Endothelial cell of umbilical vein (primary cell): ENCODE measurements around the gene DENND1A. TPM values are rescaled to one million over a fixed set of nuclear protein-coding genes. Genes with fewer than 3 reads are reported as not detected.

Experiments
- BruUV-seq: library from RNA; stranded (reverse); fragments of 400-500 nt; replicated peaks from 2 replicates; lab custom pipeline; 2021; lab: Mats Ljungman, UMichigan
- CTCF ChIA-PET: fragments of 300-600, 350-600 bp; sonication (Branson Sonifier 250); formaldehyde crosslinking; loops from one replicate; lab custom pipeline; 2021; ENCODE audit warnings: antibody characterized with exemption, inconsistent platforms; lab: Charles Lee
- POLR2A ChIA-PET: fragments of 300-600, 350-600 bp; sonication (Branson Sonifier 250); formaldehyde crosslinking; loops from one replicate; lab custom pipeline; 2021; ENCODE audit warnings: antibody characterized with exemption, inconsistent platforms; lab: Charles Lee
- DNase-seq: peaks from one replicate; pipeline ENCODE4 v3.0.0-alpha.2; 2011; ENCODE audit warnings: low read depth, low spot score
- FAIRE-seq: peaks from 2 replicates; lab custom pipeline; 2011; peaks lifted over from hg19 to GRCh38; lab: Jason Lieb, UNC
- H2AFZ ChIP-seq: 2 replicates; pipeline ENCODE4 v1.6.0; 2012; ENCODE audit warnings: low read depth, low read length, control low read depth, inconsistent platforms
- H3K27ac ChIP-seq: 2 replicates; pipeline ENCODE4 v1.5.1; 2011; ENCODE audit warnings: low read depth, mild to moderate bottlenecking, control low read depth, low read length, moderate library complexity; ENCODE audit not compliant: insufficient read depth
- H3K27me3 ChIP-seq, 2 experiments: 2 replicates each; pipeline versions ENCODE4 v1.6.0 to v1.6.1; 2011; ENCODE audit warnings: low read length in 2 of 2, mixed read lengths in 1 of 2; ENCODE audit not compliant: control insufficient read depth in 2 of 2, insufficient read depth in 2 of 2
- H3K36me3 ChIP-seq, 2 experiments: 2 replicates in 1 of 2; 3 replicates in 1 of 2; pipeline ENCODE4 v1.5.1; 2011; ENCODE audit warnings: low read length in 2 of 2, mild to moderate bottlenecking in 1 of 2, moderate library complexity in 1 of 2; ENCODE audit not compliant: control insufficient read depth in 2 of 2, insufficient read depth in 2 of 2; ENCODE audit errors: extremely low read depth in 1 of 2
- H3K4me1 ChIP-seq: 3 replicates; pipeline ENCODE4 v1.5.1; 2011; ENCODE audit warnings: mild to moderate bottlenecking, low read length; ENCODE audit not compliant: control insufficient read depth, insufficient read depth; ENCODE audit errors: extremely low read depth
- H3K4me2 ChIP-seq: 2 replicates; pipeline ENCODE4 v1.6.1; 2011; ENCODE audit warnings: low read length, control low read depth, mixed read lengths; ENCODE audit not compliant: insufficient read depth
- H3K4me3 ChIP-seq, 3 experiments: fragments of 200-600 bp in 1 of 3; sonication (generic), shearing (Covaris generic) in 1 of 3; replicated peaks in 1 of 3; 2 replicates each; pipeline ENCODE4 v1.5.1; 2011 to 2016; ENCODE audit warnings: control low read depth in 3 of 3, low read length in 3 of 3, mild to moderate bottlenecking in 2 of 3, inconsistent platforms in 1 of 3, low read depth in 1 of 3, moderate library complexity in 1 of 3; ENCODE audit not compliant: insufficient read depth in 1 of 3
- H3K79me2 ChIP-seq: 2 replicates; pipeline ENCODE4 v1.6.0; 2012; ENCODE audit warnings: low read length, inconsistent platforms; ENCODE audit not compliant: control insufficient read depth, insufficient read depth
- H3K9ac ChIP-seq: replicated peaks from 2 replicates; pipeline ENCODE3; 2011; ENCODE audit warnings: low read length, control low read depth; ENCODE audit not compliant: insufficient read depth; ENCODE audit errors: extremely low read depth
- H3K9me1 ChIP-seq: replicated peaks from 3 replicates; pipeline ENCODE4 v1.6.0; 2011; ENCODE audit warnings: mild to moderate bottlenecking, low read length; ENCODE audit not compliant: control insufficient read depth, insufficient read depth; ENCODE audit errors: extremely low read depth
- H3K9me3 ChIP-seq: replicated peaks from 2 replicates; pipeline ENCODE4 v1.5.1; 2012; ENCODE audit warnings: low read length, inconsistent platforms; ENCODE audit not compliant: control insufficient read depth, insufficient read depth
- H4K20me1 ChIP-seq: replicated peaks from 2 replicates; pipeline ENCODE3; 2011; ENCODE audit warnings: mild to moderate bottlenecking, low read length; ENCODE audit not compliant: control insufficient read depth, insufficient read depth; ENCODE audit errors: extremely low read depth
- EZH2 ChIP-seq: IDR thresholded peaks from 2 replicates; pipeline ENCODE4 v1.6.1; 2012; ENCODE audit warnings: borderline replicate concordance, low read depth, mild to moderate bottlenecking, moderate library complexity, low read length, inconsistent platforms; ENCODE audit not compliant: severe bottlenecking
- FOS ChIP-seq: IDR thresholded peaks from 2 replicates; pipeline ENCODE4 v1.6.1; 2011; ENCODE audit warnings: mild to moderate bottlenecking, low read length, moderate library complexity, borderline replicate concordance; ENCODE audit not compliant: insufficient read depth
- GATA2 ChIP-seq: IDR thresholded peaks from 2 replicates; pipeline ENCODE4 v1.7.0; 2011; ENCODE audit warnings: low read depth, mild to moderate bottlenecking, moderate library complexity, mixed read lengths, low read length; ENCODE audit not compliant: insufficient read length, insufficient read depth
- JUN ChIP-seq: IDR thresholded peaks from 2 replicates; pipeline ENCODE4 v1.6.1; 2011; ENCODE audit warnings: borderline replicate concordance, low read depth; ENCODE audit not compliant: insufficient read length, insufficient read depth
- MYC ChIP-seq: IDR thresholded peaks from one replicate; pipeline ENCODE4 v1.6.1; 2011; ENCODE audit warnings: mild to moderate bottlenecking, low read depth, low read length
- POLR2A ChIP-seq: IDR thresholded peaks from 2 replicates; pipeline ENCODE4 v1.6.1; 2012; ENCODE audit warnings: low read depth, mild to moderate bottlenecking, control low read depth, low read length
- POLR2AphosphoS5 ChIP-seq: IDR thresholded peaks from 2 replicates; pipeline ENCODE4 v1.6.1; 2012; ENCODE audit warnings: low read depth, mild to moderate bottlenecking, control low read depth, low read length, moderate library complexity; ENCODE audit not compliant: insufficient read depth
- dilution Hi-C: fragments of 300-500 bp; cut with MboI; formaldehyde crosslinking; loops from one replicate; pipeline ENCODE4 v1.15.0; 2019; ENCODE audit warnings: low sequenced_read_pairs; ENCODE audit not compliant: extremely low pct_ligation_motif_present
- intact Hi-C: fragments of 100-400 bp; cut with micrococcal nuclease; formaldehyde crosslinking; loops from one replicate; pipeline ENCODE4 v1.10.0; 2022
- polyA plus RNA-seq, 4 experiments: library from polyadenylated mRNA; depleted of rRNA in 3 of 4; stranded (reverse) in 3 of 4; unstranded in 1 of 4; fragments of >200 nt; gene quantifications; 2 replicates each; pipeline versions ENCODE4 v1.2.1 to v1.2.3, GENCODE V29; 2011 to 2012; ENCODE audit warnings: missing spikeins in 1 of 4
- total RNA-seq: library from RNA; stranded (reverse); gene quantifications from 2 replicates; pipeline ENCODE4 v1.2.3, GENCODE V29; 2021
- TF ChIP-seq, protein P1 (sequence below): IDR thresholded peaks from 2 replicates; pipeline ENCODE4 v1.6.1; 2011; ENCODE audit not compliant: insufficient read depth, insufficient read length
- TF ChIP-seq, protein P2 (sequence below), 2 donors: IDR thresholded peaks; 1 replicate in 1 of 2; 2 replicates in 1 of 2; pipeline ENCODE4 v1.5.1; 2011; ENCODE audit warnings: low read length in 2 of 2, mild to moderate bottlenecking in 2 of 2, moderate library complexity in 2 of 2, control low read depth in 1 of 2, inconsistent platforms in 1 of 2, low read depth in 1 of 2; ENCODE audit not compliant: insufficient read depth in 1 of 2; ENCODE audit errors: extremely low read depth in 1 of 2

Gene DENND1A
- total and polyA plus RNA-seq, 2 donors (not counting 3 experiments of a cell fraction or from before 2014, with no cell fraction given), result 18.5 to 24.5 TPM

DNA sequence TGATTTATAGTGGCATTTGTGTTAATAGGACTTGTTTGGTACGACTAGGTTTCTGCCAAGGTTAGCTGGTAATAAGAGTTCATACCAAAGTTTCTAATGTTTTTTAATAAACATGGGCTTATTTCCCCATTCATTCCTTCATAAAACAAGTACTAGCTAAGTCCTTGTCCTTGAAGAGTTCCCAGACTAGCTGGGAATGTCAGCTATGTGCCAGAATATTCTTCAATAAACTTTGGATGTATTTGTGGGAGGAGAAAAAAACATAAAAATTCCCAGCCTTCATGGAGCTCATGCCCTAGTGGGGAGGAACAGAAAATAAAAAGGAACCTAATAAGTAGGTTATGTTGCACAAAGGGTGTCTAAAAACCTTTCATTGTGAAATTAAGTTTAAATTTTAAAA lies 176.9 kb downstream of the DENND1A start:
- no peak overlapping the region for H3K9ac ChIP-seq
- no peak overlapping the region for H2AFZ ChIP-seq
- H3K4me1 ChIP-seq, result no peaks in the 10 kb centered on the region
- ChIA-PET POLR2A (no interaction called here), CTCF (interaction anchor here (0.6 to 1.1 kb wide), 2 partner anchors 9 to 123 kb away, joined by 3 to 5 read pairs; no protein-coding TSS in a partner anchor)
- FAIRE-seq, result no peak
- H3K4me2 ChIP-seq, result no peak overlapping the region
- intact Hi-C loops (no loop called here), dilution Hi-C loops (no loop called here)
- no peak overlapping the region for H3K4me3 ChIP-seq
- no peaks in the 10 kb centered on the region for H3K79me2 ChIP-seq
- no peaks in the 10 kb centered on the region for H3K9me3 ChIP-seq
- H3K36me3 ChIP-seq, result no peaks in the 10 kb centered on the region
- no peaks in the 10 kb centered on the region for H3K27me3 ChIP-seq
- no peak for DNase-seq
- H4K20me1 ChIP-seq, result no peaks in the 10 kb centered on the region
- BruUV-seq, result no TSS peak
- TF ChIP-seq, protein P1, sequence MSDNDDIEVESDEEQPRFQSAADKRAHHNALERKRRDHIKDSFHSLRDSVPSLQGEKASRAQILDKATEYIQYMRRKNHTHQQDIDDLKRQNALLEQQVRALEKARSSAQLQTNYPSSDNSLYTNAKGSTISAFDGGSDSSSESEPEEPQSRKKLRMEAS, result no peak
- no peak for TF ChIP-seq FOS
- TF ChIP-seq, protein P2, sequence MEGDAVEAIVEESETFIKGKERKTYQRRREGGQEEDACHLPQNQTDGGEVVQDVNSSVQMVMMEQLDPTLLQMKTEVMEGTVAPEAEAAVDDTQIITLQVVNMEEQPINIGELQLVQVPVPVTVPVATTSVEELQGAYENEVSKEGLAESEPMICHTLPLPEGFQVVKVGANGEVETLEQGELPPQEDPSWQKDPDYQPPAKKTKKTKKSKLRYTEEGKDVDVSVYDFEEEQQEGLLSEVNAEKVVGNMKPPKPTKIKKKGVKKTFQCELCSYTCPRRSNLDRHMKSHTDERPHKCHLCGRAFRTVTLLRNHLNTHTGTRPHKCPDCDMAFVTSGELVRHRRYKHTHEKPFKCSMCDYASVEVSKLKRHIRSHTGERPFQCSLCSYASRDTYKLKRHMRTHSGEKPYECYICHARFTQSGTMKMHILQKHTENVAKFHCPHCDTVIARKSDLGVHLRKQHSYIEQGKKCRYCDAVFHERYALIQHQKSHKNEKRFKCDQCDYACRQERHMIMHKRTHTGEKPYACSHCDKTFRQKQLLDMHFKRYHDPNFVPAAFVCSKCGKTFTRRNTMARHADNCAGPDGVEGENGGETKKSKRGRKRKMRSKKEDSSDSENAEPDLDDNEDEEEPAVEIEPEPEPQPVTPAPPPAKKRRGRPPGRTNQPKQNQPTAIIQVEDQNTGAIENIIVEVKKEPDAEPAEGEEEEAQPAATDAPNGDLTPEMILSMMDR (IDR thresholded peaks at IDR 0.05; ENCODE audit: extremely low read depth in 1 of 2, insufficient read depth in 1 of 2, low read depth in 1 of 2, low read length in 2 of 2), result no peak
- TF ChIP-seq EZH2, result no peak
- no peak for TF ChIP-seq GATA2
- no peak for TF ChIP-seq JUN
- TF ChIP-seq MYC, result no peak
- TF ChIP-seq POLR2A, result no peak
- TF ChIP-seq POLR2AphosphoS5, result no peak
- H3K27ac ChIP-seq, result no peak overlapping the region
- no peaks in the 10 kb centered on the region for H3K9me1 ChIP-seq
